ENCODE data around the gene EYA3.

- TF ChIP-seq MAX (IDR thresholded peaks at IDR 0.05; ENCODE audit: insufficient read depth, insufficient read length): no peak
- TF ChIP-seq CTCF (IDR thresholded peaks at IDR 0.05; ENCODE audit: extremely low read depth in 1 of 2, insufficient read depth in 1 of 2, low read depth in 1 of 2, low read length in 2 of 2): no peak
- TF ChIP-seq EZH2 (IDR thresholded peaks at IDR 0.05; ENCODE audit: borderline replicate concordance, low read depth, low read length, severe bottlenecking): no peak
- no peak for TF ChIP-seq POLR2A (IDR thresholded peaks at IDR 0.05; ENCODE audit: low read depth, low read length)
Observed at GRCh38 chr1:28127617-28128257, 39.3 kb upstream of the EYA3 start.

Measured in endothelial cell of umbilical vein (primary cell).